Thyroid gland (tissue), 4 donors: ENCODE measurements around the gene SGCA. TPM values are rescaled to one million over a fixed set of nuclear protein-coding genes. Genes with fewer than 3 reads are reported as not detected.
A peak's percentile ranks its signal among the peaks of the same experiment; 100 is the strongest.

Experiments
- DNase-seq, 2 donors: peaks; one replicate each; pipeline ENCODE4 v3.0.0-alpha.2; 2019
- H3K27ac ChIP-seq, 3 donors: fragments of 200-600 bp; sonication (generic); 1 replicate in 2 of 3; 2 replicates in 1 of 3; pipeline ENCODE4 v1.5.1; 2016 to 2019; ENCODE audit warnings: mild to moderate bottlenecking in 1 of 3, moderate library complexity in 1 of 3
- H3K27me3 ChIP-seq: fragments of 200-600 bp; sonication (generic); one replicate; pipeline ENCODE4 v1.5.1; 2019
- H3K36me3 ChIP-seq, 2 donors: fragments of 200-600 bp; sonication (generic); one replicate each; pipeline ENCODE4 v1.5.1; 2016 to 2019
- H3K4me1 ChIP-seq, 2 donors: fragments of 200-600 bp; sonication (generic); one replicate each; pipeline ENCODE4 v1.5.1; 2017 to 2019
- H3K4me3 ChIP-seq, 3 donors: fragments of 200-600 bp; sonication (generic); replicated peaks in 1 of 3; 1 replicate in 2 of 3; 2 replicates in 1 of 3; pipeline ENCODE4 v1.5.1; 2016; ENCODE audit warnings: mild to moderate bottlenecking in 1 of 3
- H3K9me3 ChIP-seq: fragments of 200-600 bp; sonication (generic); one replicate; pipeline ENCODE4 v1.5.1; 2017
- POLR2A ChIP-seq, 2 donors: fragments of 450-650 bp; IDR thresholded peaks; one replicate each; pipeline ENCODE4 v1.6.1; 2017; ENCODE audit warnings: antibody characterized with exemption in 2 of 2, mild to moderate bottlenecking in 2 of 2, moderate library complexity in 1 of 2
- WGBS, 2 donors: methylation state at CpG; one replicate each; pipeline ENCODE4 v1.1.5; 2017; 5-methylcytosine and 5-hydroxymethylcytosine counted together
- intact Hi-C: fragments of 100-400 bp; cut with DNase I; formaldehyde crosslinking; loops from one replicate; pipeline ENCODE4 v1.15.1; 2023
- total RNA-seq, 4 donors: library from RNA; depleted of rRNA; stranded (reverse); fragments of >200 nt; gene quantifications; one replicate each; pipeline ENCODE4 v1.2.3, GENCODE V29; 2016
- TF ChIP-seq, protein P1 (sequence below), 6 experiments: fragments of 200-600 bp in 3 of 6; fragments of 450-650 bp in 3 of 6; sonication (generic) in 3 of 6; IDR thresholded peaks; one replicate each; pipeline ENCODE4 v1.5.1; 2016 to 2019; ENCODE audit warnings: antibody characterized with exemption in 6 of 6, mild to moderate bottlenecking in 2 of 6, inconsistent platforms in 1 of 6, moderate library complexity in 1 of 6

Gene SGCA
- total RNA-seq, 4 donors from 2014 or later: 2.0 TPM; not detected in 3

DNA sequence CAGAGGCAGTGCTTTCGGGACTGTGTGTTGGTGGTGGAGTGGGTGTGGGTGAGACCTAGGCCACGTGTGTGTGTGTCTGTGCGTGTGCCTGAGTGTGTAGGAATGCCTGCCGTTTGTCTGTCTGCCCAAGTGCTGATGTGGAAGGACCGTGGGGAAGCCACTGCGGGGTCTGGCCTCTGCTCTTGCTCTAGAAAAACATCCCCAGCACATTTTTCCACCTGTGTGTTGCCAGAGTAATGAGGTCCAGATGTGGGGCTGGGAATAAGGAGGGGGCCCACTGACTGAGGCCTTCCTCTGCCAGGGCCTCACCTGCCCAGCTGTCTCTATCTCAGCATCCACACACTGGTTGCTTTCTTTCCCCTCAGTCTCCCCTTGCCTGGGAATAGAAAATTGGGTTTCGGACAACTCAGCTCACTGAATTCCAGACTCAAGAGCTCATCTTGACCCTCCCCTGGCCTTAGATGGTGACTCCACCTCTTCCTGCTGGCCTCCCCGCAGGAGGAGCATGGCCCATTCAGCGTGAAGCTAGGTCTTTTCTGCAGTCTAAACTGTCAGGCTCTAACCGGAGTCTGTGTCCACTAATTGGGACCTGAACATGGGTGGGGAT is 7.6 kb downstream of the SGCA start:
- Histone ChIP-seq H3K4me1 (peaks cover 8 to 33% of the 10 kb centered on the region in 2 donors), H3K27ac (peak overlapping the region in 2 of 3 donors; percentile 39 to 52), H3K36me3 (no peaks in the 10 kb centered on the region), H3K27me3 (no peaks in the 10 kb centered on the region), H3K9me3 (no peaks in the 10 kb centered on the region), H3K4me3 (no peak overlapping the region)
- TF ChIP-seq, protein P1, sequence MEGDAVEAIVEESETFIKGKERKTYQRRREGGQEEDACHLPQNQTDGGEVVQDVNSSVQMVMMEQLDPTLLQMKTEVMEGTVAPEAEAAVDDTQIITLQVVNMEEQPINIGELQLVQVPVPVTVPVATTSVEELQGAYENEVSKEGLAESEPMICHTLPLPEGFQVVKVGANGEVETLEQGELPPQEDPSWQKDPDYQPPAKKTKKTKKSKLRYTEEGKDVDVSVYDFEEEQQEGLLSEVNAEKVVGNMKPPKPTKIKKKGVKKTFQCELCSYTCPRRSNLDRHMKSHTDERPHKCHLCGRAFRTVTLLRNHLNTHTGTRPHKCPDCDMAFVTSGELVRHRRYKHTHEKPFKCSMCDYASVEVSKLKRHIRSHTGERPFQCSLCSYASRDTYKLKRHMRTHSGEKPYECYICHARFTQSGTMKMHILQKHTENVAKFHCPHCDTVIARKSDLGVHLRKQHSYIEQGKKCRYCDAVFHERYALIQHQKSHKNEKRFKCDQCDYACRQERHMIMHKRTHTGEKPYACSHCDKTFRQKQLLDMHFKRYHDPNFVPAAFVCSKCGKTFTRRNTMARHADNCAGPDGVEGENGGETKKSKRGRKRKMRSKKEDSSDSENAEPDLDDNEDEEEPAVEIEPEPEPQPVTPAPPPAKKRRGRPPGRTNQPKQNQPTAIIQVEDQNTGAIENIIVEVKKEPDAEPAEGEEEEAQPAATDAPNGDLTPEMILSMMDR (IDR thresholded peaks at IDR 0.05): no peak
- TF ChIP-seq POLR2A (IDR thresholded peaks at IDR 0.05): no peak
- intact Hi-C loops: no loop called here
- DNase-seq: peak in 1 of 2 donors; percentile 22
- WGBS, 2 donors: 52 to 63% methylated on average over 10 of the region's 10 CpGs

- DNase-seq: no peak
- WGBS, 2 donors: 79 to 83% methylated on average over 6 of the region's 6 CpGs
- Histone ChIP-seq H3K4me3 (no peak overlapping the region), H3K36me3 (no peaks in the 10 kb centered on the region), H3K27me3 (no peaks in the 10 kb centered on the region), H3K27ac (no peak overlapping the region), H3K9me3 (no peaks in the 10 kb centered on the region), H3K4me1 (peaks cover 11 to 37% of the 10 kb centered on the region in 2 donors)
- no peak for TF ChIP-seq POLR2A (IDR thresholded peaks at IDR 0.05)
- TF ChIP-seq, protein P1 (IDR thresholded peaks at IDR 0.05): no peak
- intact Hi-C loops: no loop called here
These were observed 8.6 kb downstream of the SGCA start for GRCh38 chr17:50174444-50174843.

DNA sequence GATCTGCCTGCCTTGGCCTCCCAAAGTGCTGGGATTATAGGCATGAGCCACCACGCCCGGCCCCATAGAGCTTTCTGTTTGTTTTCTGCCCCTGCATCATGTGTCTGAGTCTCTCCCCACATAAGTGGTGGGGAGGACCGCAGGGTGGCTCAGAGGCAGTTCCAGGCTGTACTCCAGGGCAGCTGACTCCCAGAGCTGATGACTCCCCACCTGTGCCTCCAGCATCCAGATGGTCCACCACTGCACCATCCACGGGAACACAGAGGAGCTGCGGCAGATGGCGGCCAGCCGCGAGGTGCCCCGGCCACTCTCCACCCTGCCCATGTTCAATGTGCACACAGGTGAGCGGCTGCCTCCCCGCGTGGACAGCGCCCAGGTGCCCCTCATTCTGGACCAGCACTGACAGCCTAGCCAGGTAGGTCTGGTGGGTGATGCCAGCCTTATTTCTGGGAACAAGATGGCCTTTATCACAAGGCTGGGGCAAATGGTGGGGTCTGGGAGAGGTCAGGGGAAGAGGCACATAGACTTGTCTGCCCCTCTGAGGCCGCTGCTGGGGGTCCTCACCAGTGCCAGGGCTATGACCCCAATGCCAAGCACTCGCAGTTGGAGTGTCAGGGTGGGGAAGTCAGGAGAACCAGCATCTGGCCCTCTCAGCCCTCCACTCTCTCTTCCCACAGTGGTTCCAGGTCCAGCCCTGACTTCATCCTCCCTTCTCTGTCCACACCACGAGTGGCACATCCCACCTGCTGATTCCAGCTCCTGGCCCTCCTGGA is 9.4 kb downstream of the SGCA start:
- intact Hi-C loops: no loop called here
- Histone ChIP-seq H3K4me1 (peaks cover 11 to 37% of the 10 kb centered on the region in 2 donors), H3K36me3 (no peaks in the 10 kb centered on the region), H3K27me3 (no peaks in the 10 kb centered on the region), H3K4me3 (no peak overlapping the region), H3K27ac (no peak overlapping the region), H3K9me3 (no peaks in the 10 kb centered on the region)
- 88 to 96% methylated on average over 6 to 16 of the region's 16 CpGs for WGBS, 2 donors
- DNase-seq: no peak
- TF ChIP-seq, protein P1 (IDR thresholded peaks at IDR 0.05): no peak
- no peak for TF ChIP-seq POLR2A (IDR thresholded peaks at IDR 0.05)

- Histone ChIP-seq H3K36me3 (no peaks in the 10 kb centered on the region), H3K9me3 (no peaks in the 10 kb centered on the region), H3K4me1 (peaks cover 11 to 37% of the 10 kb centered on the region in 2 donors), H3K4me3 (no peak overlapping the region), H3K27ac (peak overlapping the region in 1 of 3 donors; percentile 72), H3K27me3 (no peaks in the 10 kb centered on the region)
- no peak for DNase-seq
- no peak for TF ChIP-seq POLR2A (IDR thresholded peaks at IDR 0.05)
- TF ChIP-seq, protein P1 (IDR thresholded peaks at IDR 0.05): no peak
- WGBS, 2 donors: 91 to 92% methylated on average over 15 to 17 of the region's 20 CpGs
- intact Hi-C loops: no loop called here
These were observed 11.0 kb downstream of the SGCA start for GRCh38 chr17:50176559-50177357.
